GM13976 (cell line): ENCODE measurements around the gene KCNIP1.

ENCODE experiments used
- DNase-seq: peaks from one replicate; pipeline ENCODE4 v3.0.0; 2012; ENCODE audit warnings: low spot score
- in situ Hi-C: fragments of 300-500 bp; cut with MboI; formaldehyde crosslinking; loops from one replicate; pipeline ENCODE4 v1.12.0; 2022; ENCODE audit warnings: low sequenced_read_pairs, mixed read lengths, inconsistent platforms; ENCODE audit not compliant: unreplicated experiment
- TF ChIP-seq, protein P1 (sequence below): IDR thresholded peaks from 2 replicates; pipeline ENCODE4 v1.5.1; 2012; ENCODE audit warnings: borderline replicate concordance, mild to moderate bottlenecking; ENCODE audit not compliant: insufficient read depth; ENCODE audit errors: extremely low read depth, missing control alignments, control extremely low read depth

KCNIP1 gene

GRCh38 chr5:170486371-170486770 lies 17.4 kb upstream of the KCNIP1 start:
- no peak for DNase-seq
- in situ Hi-C loops = no loop called here
- TF ChIP-seq, protein P1, sequence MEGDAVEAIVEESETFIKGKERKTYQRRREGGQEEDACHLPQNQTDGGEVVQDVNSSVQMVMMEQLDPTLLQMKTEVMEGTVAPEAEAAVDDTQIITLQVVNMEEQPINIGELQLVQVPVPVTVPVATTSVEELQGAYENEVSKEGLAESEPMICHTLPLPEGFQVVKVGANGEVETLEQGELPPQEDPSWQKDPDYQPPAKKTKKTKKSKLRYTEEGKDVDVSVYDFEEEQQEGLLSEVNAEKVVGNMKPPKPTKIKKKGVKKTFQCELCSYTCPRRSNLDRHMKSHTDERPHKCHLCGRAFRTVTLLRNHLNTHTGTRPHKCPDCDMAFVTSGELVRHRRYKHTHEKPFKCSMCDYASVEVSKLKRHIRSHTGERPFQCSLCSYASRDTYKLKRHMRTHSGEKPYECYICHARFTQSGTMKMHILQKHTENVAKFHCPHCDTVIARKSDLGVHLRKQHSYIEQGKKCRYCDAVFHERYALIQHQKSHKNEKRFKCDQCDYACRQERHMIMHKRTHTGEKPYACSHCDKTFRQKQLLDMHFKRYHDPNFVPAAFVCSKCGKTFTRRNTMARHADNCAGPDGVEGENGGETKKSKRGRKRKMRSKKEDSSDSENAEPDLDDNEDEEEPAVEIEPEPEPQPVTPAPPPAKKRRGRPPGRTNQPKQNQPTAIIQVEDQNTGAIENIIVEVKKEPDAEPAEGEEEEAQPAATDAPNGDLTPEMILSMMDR = no peak

DNA sequence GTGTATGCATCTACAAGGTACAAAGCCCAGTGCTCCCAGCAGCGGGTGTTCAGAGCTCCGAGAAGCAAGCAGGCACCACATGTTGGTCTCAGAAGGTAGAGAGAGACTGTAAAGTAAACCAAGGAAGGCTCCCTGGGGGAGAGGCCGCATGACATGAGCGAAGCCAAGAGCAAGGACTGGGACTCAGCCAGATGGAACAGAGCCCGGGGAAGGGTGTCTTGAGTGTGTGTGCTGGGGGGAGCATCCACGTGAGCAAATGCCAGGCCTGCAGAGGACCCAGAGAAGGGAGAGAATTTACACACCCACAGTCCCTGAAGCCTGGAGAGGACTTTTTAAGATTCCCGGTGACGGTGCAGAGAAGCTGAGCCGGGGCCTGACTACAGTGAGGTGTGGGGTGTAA lies 15.2 kb upstream of the KCNIP1 start:
- in situ Hi-C loops = no loop called here
- no peak for DNase-seq
- TF ChIP-seq, protein P1 = no peak

- in situ Hi-C loops = no loop called here
- TF ChIP-seq, protein P1 = no peak
Measured at GRCh38 chr5:170489199-170489598, 14.6 kb upstream of the KCNIP1 start.

DNA sequence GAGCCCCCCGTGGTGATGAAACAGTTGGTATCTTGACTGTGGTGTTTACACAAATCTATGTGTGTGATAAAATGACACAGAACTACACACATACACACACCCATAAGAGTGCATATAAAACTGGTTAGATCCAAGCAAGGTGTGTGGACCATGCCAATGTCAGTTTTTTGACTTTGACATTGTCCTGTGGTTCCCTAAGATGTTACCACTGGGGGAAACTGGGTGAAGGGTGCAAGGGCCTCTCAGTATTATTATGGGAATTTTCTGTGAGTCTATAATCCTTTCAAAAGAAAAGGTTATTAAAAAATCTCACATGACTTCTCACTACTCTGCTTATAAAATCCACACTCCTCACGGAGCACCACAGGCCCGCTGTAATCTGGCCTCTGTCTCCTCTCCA lies 13.4 kb upstream of the KCNIP1 start:
- in situ Hi-C loops = no loop called here
- DNase-seq = no peak
- TF ChIP-seq, protein P1 = no peak

More at GRCh38 chr5:170489199-170489598, 14.6 kb upstream of the KCNIP1 start:
- no peak for DNase-seq

GRCh38 chr5:170491479-170491878 lies 12.3 kb upstream of the KCNIP1 start:
- TF ChIP-seq, protein P1 = no peak
- DNase-seq = no peak
- in situ Hi-C loops = no loop called here

GRCh38 chr5:170493028-170493820 lies 10.6 kb upstream of the KCNIP1 start:
- in situ Hi-C loops = no loop called here
- DNase-seq = no peak
- TF ChIP-seq, protein P1 = no peak

- TF ChIP-seq, protein P1 = no peak
- in situ Hi-C loops = no loop called here
- no peak for DNase-seq
Measured at GRCh38 chr5:170494041-170494440, 9.8 kb upstream of the KCNIP1 start.
